Kidney (tissue), 14 donors: ENCODE data around the gene USF3. TPM values are rescaled to one million over a fixed set of nuclear protein-coding genes. Genes with fewer than 3 reads are reported as not detected.

ENCODE experiments used
- DNase-seq, 5 donors: peaks; one replicate each; pipeline ENCODE4 v3.0.0-alpha.2; 2013 to 2020
- FAIRE-seq: peaks from 2 replicates; lab custom pipeline; 2012; peaks lifted over from hg19 to GRCh38; lab: Jason Lieb, UNC
- H3K27ac ChIP-seq, 2 donors: one replicate each; pipeline ENCODE4 v1.7.0; 2013; ENCODE audit warnings: low read depth in 2 of 2, low read length in 2 of 2, inconsistent platforms in 1 of 2
- H3K27me3 ChIP-seq: one replicate; pipeline ENCODE4 v1.7.1; 2013; ENCODE audit warnings: low read length, inconsistent platforms; ENCODE audit not compliant: control insufficient read depth, insufficient read depth
- H3K36me3 ChIP-seq, 3 donors: one replicate each; pipeline versions ENCODE4 v1.7.0 to v1.7.1; 2013; ENCODE audit warnings: low read length in 3 of 3, control low read depth in 1 of 3, inconsistent platforms in 1 of 3; ENCODE audit not compliant: insufficient read depth in 3 of 3, control insufficient read depth in 2 of 3
- H3K4me1 ChIP-seq, 3 donors: one replicate each; pipeline versions ENCODE4 v1.7.0 to v1.7.1; 2013; ENCODE audit warnings: low read length in 3 of 3, inconsistent platforms in 1 of 3, low read depth in 1 of 3; ENCODE audit not compliant: control insufficient read depth in 2 of 3, insufficient read depth in 2 of 3
- H3K4me3 ChIP-seq, 3 donors: one replicate each; pipeline versions ENCODE4 v1.7.0 to v1.8.1; 2013; ENCODE audit warnings: low read length in 3 of 3, control low read depth in 1 of 3, inconsistent platforms in 1 of 3
- H3K9ac ChIP-seq, 3 donors: one replicate each; pipeline versions ENCODE4 v1.7.0 to v1.7.1; 2013; ENCODE audit warnings: low read length in 3 of 3, control low read depth in 1 of 3, inconsistent platforms in 1 of 3
- H3K9me3 ChIP-seq, 3 donors: one replicate each; pipeline versions ENCODE4 v1.7.0 to v1.7.1; 2013; ENCODE audit warnings: low read length in 3 of 3, control low read depth in 1 of 3, inconsistent platforms in 1 of 3; ENCODE audit not compliant: control insufficient read depth in 2 of 3, insufficient read depth in 1 of 3
- CTCF ChIP-seq: IDR thresholded peaks from 3 replicates; pipeline ENCODE4 v1.5.1; 2012; ENCODE audit warnings: mild to moderate bottlenecking, moderate library complexity, borderline replicate concordance; ENCODE audit not compliant: insufficient read depth; ENCODE audit errors: extremely low read depth
- intact Hi-C: fragments of 100-400 bp; cut with DNase I; formaldehyde crosslinking; loops from one replicate; pipeline ENCODE4 v1.11.1; 2022
- polyA plus RNA-seq: library from polyadenylated mRNA; stranded (reverse); fragments of 350-450 nt; fragmentation: Illumina TruSeq; extraction: RNeasy Lipid Tissue Mini Kit (QIAGEN cat#74804); gene quantifications from one replicate; pipeline ENCODE4 v1.2.3, GENCODE V29; 2014; ENCODE audit warnings: low read depth, low replicate concordance; ENCODE audit not compliant: insufficient read depth
- total RNA-seq: library from RNA; stranded (reverse); fragmentation: NEBNext Ultra II Directional; extraction: Animal tissue kit (Norgen Biotek cat#: 25700); gene quantifications from one replicate; pipeline ENCODE4 v1.2.1, GENCODE V29; 2021
- donor health status: control.
- donor health status: control.
- donor health status: control.
- donor health status: control.
- donor health status: control.
- donor health status: DM: yes; HTN: yes; CAD: no.
- donor health status: Normal renal cell carcinoma (clear cell type).

The USF3 gene
- total and polyA plus RNA-seq, 2 donors from 2014 or later: 6.5 to 21.3 TPM

- DNase-seq: peak in 3 of 5 donors; percentile 21 to 75 (median 33)
- intact Hi-C loops: no loop called here
- Histone ChIP-seq H3K27me3 (no peaks in the 10 kb centered on the region), H3K9ac (no peak overlapping the region), H3K27ac (no peak overlapping the region), H3K36me3 (no peaks in the 10 kb centered on the region), H3K4me1 (no peaks in the 10 kb centered on the region), H3K4me3 (no peak overlapping the region), H3K9me3 (no peaks in the 10 kb centered on the region)
- FAIRE-seq: no peak
- TF ChIP-seq CTCF: no peak
Observed at GRCh38 chr3:113615976-113616375, 80.5 kb downstream of the USF3 start.

DNA sequence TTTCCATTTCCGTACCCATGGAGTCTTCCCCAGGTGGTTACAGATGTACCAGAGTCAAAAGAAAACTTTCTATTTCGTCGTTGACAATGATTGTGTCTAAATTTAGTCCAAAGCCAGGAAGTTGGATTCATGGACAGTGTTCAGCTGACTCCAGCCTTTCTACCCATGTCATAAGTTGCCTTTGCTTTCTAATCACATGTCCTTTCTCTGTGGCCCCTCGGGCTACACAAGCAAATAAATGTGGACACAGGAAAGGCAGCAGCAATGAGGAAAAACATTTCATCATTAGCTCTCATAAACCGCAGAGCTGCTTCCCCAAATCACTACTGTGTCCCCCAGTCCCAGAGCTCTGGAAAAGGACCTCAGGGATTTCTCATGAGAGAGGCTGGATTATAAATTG lies 82.0 kb downstream of the USF3 start:
- no peaks in the 10 kb centered on the region for H3K4me1 ChIP-seq
- intact Hi-C loops: no loop called here
- no peaks in the 10 kb centered on the region for H3K27me3 ChIP-seq
- H3K9me3 ChIP-seq: no peaks in the 10 kb centered on the region
- no peak for FAIRE-seq
- H3K4me3 ChIP-seq: no peak overlapping the region
- no peak overlapping the region for H3K9ac ChIP-seq
- H3K36me3 ChIP-seq: no peaks in the 10 kb centered on the region
- DNase-seq: no peak
- H3K27ac ChIP-seq: peak overlapping the region in 1 of 2 donors; percentile 3
- no peak for TF ChIP-seq CTCF

DNA sequence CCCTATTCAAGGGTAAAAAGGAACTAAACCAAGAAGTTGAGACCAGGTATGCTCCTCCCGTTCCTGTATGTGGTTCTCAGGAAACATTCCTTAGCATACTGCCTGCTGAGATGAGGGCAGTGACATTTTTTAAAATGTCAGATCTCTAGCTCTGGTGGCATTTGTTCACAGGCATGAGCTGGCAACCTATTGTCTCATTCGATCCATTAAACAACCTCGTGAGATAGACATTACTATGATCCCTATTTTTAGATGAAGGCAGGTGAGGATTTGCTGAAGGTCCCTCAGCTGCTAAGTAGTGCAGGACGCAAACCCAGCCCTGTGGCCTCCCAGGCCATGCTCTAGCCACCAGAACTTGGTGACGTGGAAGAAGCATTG lies 89.2 kb downstream of the USF3 start:
- Histone ChIP-seq H3K27me3 (no peaks in the 10 kb centered on the region), H3K9ac (no peak overlapping the region), H3K36me3 (no peaks in the 10 kb centered on the region), H3K9me3 (no peaks in the 10 kb centered on the region), H3K4me3 (no peak overlapping the region), H3K4me1 (no peaks in the 10 kb centered on the region), H3K27ac (no peak overlapping the region)
- no peak for DNase-seq
- intact Hi-C loops: no loop called here
- TF ChIP-seq CTCF: no peak
- no peak for FAIRE-seq

GRCh38 chr3:113606539-113607218 lies 89.8 kb downstream of the USF3 start:
- H3K27ac ChIP-seq: no peak overlapping the region
- intact Hi-C loops: no loop called here
- no peak for DNase-seq
- H3K9me3 ChIP-seq: no peaks in the 10 kb centered on the region
- H3K36me3 ChIP-seq: no peaks in the 10 kb centered on the region
- no peak for FAIRE-seq
- H3K4me3 ChIP-seq: no peak overlapping the region
- TF ChIP-seq CTCF: no peak
- no peak overlapping the region for H3K9ac ChIP-seq
- H3K27me3 ChIP-seq: no peaks in the 10 kb centered on the region
- H3K4me1 ChIP-seq: no peaks in the 10 kb centered on the region
